DND-41 (cell line): ENCODE measurements around the gene CFD.

Source experiments
- EZH2 ChIP-seq: IDR thresholded peaks from 3 replicates; pipeline ENCODE4 v1.6.1; 2012; ENCODE audit warnings: borderline replicate concordance, low read depth, mild to moderate bottlenecking, moderate library complexity, low read length, inconsistent platforms; ENCODE audit not compliant: severe bottlenecking
- TF ChIP-seq, protein P1 (sequence below): IDR thresholded peaks from 2 replicates; pipeline ENCODE4 v1.5.1; 2012; ENCODE audit warnings: borderline replicate concordance, low read length, moderate library complexity, mild to moderate bottlenecking; ENCODE audit not compliant: poor library complexity, severe bottlenecking; ENCODE audit errors: extremely low read depth

DNA sequence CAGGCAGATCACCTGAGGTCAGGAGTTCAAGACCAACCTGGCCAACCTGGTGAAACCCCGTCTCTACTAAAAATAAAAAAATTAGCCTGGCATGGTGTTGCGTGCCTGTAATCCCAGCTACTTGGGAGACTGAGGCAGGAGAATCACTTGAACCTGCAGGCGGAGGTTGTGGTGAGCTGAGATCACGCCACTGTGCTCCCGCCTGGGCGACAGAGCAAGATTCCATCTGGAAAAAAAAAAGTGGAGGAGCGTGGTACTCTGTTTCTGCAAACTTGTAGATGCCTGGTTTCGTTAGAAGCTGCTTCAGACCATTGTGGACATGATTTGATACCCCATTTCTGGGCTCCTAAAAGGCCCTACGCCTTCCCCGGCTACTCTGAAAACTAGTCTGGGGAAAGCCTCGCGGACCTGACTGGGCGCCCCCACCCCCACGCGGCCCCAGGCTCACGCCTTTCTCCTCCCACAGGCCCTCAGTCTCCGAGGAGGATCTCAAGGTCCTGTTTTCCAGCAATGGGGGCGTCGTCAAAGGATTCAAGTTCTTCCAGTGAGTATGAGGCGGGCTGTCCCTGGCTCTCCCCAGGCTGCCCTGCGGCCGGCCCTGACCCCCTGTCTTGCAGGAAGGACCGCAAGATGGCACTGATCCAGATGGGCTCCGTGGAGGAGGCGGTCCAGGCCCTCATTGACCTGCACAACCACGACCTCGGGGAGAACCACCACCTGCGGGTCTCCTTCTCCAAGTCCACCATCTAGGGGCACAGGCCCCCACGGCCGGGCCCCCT lies 49.2 kb upstream of the CFD start:
- TF ChIP-seq EZH2 = no peak
- TF ChIP-seq, protein P1, sequence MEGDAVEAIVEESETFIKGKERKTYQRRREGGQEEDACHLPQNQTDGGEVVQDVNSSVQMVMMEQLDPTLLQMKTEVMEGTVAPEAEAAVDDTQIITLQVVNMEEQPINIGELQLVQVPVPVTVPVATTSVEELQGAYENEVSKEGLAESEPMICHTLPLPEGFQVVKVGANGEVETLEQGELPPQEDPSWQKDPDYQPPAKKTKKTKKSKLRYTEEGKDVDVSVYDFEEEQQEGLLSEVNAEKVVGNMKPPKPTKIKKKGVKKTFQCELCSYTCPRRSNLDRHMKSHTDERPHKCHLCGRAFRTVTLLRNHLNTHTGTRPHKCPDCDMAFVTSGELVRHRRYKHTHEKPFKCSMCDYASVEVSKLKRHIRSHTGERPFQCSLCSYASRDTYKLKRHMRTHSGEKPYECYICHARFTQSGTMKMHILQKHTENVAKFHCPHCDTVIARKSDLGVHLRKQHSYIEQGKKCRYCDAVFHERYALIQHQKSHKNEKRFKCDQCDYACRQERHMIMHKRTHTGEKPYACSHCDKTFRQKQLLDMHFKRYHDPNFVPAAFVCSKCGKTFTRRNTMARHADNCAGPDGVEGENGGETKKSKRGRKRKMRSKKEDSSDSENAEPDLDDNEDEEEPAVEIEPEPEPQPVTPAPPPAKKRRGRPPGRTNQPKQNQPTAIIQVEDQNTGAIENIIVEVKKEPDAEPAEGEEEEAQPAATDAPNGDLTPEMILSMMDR = no peak
